ENCODE measurements around the gene SRCIN1.

DNA sequence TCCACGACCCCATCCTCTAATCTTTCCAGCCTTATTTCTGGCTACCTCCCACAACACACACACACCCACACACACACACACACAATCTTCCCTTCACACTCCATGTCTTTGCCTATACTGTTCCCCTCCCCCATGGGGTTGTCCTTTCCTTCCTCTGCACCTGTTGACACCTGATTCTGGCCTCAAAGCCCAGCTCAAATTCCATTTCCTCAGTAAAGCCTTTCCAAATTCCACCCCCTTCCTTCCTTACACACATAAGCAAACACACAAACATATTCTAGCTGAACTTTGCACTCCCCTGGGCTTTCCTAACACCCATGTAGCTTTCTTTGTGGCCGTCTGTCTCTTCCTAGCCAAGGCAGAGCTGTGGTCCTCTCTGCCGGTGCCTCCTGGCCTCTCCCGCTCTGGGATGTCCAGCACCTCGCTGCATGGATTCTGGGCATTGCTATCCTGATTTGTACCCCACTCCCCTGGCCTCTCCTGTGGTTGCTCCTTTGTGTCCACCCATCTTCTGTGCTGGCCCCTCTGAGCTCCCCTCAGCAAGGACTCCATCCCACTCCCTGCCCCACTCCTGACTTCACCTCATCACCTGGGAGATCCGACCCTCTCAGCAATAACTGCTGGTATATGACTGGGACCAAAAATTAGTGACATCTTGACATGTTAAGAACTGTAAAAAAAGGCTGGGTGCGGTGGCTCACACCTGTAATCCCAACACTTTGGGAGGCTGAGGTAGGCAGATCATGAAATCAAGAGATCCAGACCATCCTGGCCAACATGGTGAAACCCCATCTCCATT, 8.4 kb upstream of the SRCIN1 start:
- TF ChIP-seq POLR2A (IDR thresholded peaks at IDR 0.05) (no peak), CTCF (IDR thresholded peaks at IDR 0.05 in 4 of 5, conservative IDR thresholded peaks at IDR 0.05 in 1 of 5) (no peak)

Measured in gastrocnemius medialis (tissue), 4 donors.